Endothelial cell of umbilical vein (primary cell): ENCODE data around the gene ELOA. TPM values are rescaled to one million over a fixed set of nuclear protein-coding genes. Genes with fewer than 3 reads are reported as not detected.

ENCODE experiments used
- BruUV-seq: library from RNA; stranded (reverse); fragments of 400-500 nt; replicated peaks from 2 replicates; lab custom pipeline; 2021; lab: Mats Ljungman, UMichigan
- CTCF ChIA-PET: fragments of 300-600, 350-600 bp; sonication (Branson Sonifier 250); formaldehyde crosslinking; loops from one replicate; lab custom pipeline; 2021; ENCODE audit warnings: antibody characterized with exemption, inconsistent platforms; lab: Charles Lee
- POLR2A ChIA-PET: fragments of 300-600, 350-600 bp; sonication (Branson Sonifier 250); formaldehyde crosslinking; loops from one replicate; lab custom pipeline; 2021; ENCODE audit warnings: antibody characterized with exemption, inconsistent platforms; lab: Charles Lee
- DNase-seq: peaks from one replicate; pipeline ENCODE4 v3.0.0-alpha.2; 2011; ENCODE audit warnings: low read depth, low spot score
- FAIRE-seq: peaks from 2 replicates; lab custom pipeline; 2011; peaks lifted over from hg19 to GRCh38; lab: Jason Lieb, UNC
- H2AFZ ChIP-seq: 2 replicates; pipeline ENCODE4 v1.6.0; 2012; ENCODE audit warnings: low read depth, low read length, control low read depth, inconsistent platforms
- H3K27ac ChIP-seq: 2 replicates; pipeline ENCODE4 v1.5.1; 2011; ENCODE audit warnings: low read depth, mild to moderate bottlenecking, control low read depth, low read length, moderate library complexity; ENCODE audit not compliant: insufficient read depth
- H3K27me3 ChIP-seq, 2 experiments: 2 replicates each; pipeline versions ENCODE4 v1.6.0 to v1.6.1; 2011; ENCODE audit warnings: low read length in 2 of 2, mixed read lengths in 1 of 2; ENCODE audit not compliant: control insufficient read depth in 2 of 2, insufficient read depth in 2 of 2
- H3K36me3 ChIP-seq, 2 experiments: 2 replicates in 1 of 2; 3 replicates in 1 of 2; pipeline ENCODE4 v1.5.1; 2011; ENCODE audit warnings: low read length in 2 of 2, mild to moderate bottlenecking in 1 of 2, moderate library complexity in 1 of 2; ENCODE audit not compliant: control insufficient read depth in 2 of 2, insufficient read depth in 2 of 2; ENCODE audit errors: extremely low read depth in 1 of 2
- H3K4me1 ChIP-seq: 3 replicates; pipeline ENCODE4 v1.5.1; 2011; ENCODE audit warnings: mild to moderate bottlenecking, low read length; ENCODE audit not compliant: control insufficient read depth, insufficient read depth; ENCODE audit errors: extremely low read depth
- H3K4me2 ChIP-seq: 2 replicates; pipeline ENCODE4 v1.6.1; 2011; ENCODE audit warnings: low read length, control low read depth, mixed read lengths; ENCODE audit not compliant: insufficient read depth
- H3K4me3 ChIP-seq, 3 experiments: fragments of 200-600 bp in 1 of 3; sonication (generic), shearing (Covaris generic) in 1 of 3; replicated peaks in 1 of 3; 2 replicates each; pipeline ENCODE4 v1.5.1; 2011 to 2016; ENCODE audit warnings: control low read depth in 3 of 3, low read length in 3 of 3, mild to moderate bottlenecking in 2 of 3, inconsistent platforms in 1 of 3, low read depth in 1 of 3, moderate library complexity in 1 of 3; ENCODE audit not compliant: insufficient read depth in 1 of 3
- H3K79me2 ChIP-seq: 2 replicates; pipeline ENCODE4 v1.6.0; 2012; ENCODE audit warnings: low read length, inconsistent platforms; ENCODE audit not compliant: control insufficient read depth, insufficient read depth
- H3K9ac ChIP-seq: replicated peaks from 2 replicates; pipeline ENCODE3; 2011; ENCODE audit warnings: low read length, control low read depth; ENCODE audit not compliant: insufficient read depth; ENCODE audit errors: extremely low read depth
- H3K9me1 ChIP-seq: replicated peaks from 3 replicates; pipeline ENCODE4 v1.6.0; 2011; ENCODE audit warnings: mild to moderate bottlenecking, low read length; ENCODE audit not compliant: control insufficient read depth, insufficient read depth; ENCODE audit errors: extremely low read depth
- H3K9me3 ChIP-seq: replicated peaks from 2 replicates; pipeline ENCODE4 v1.5.1; 2012; ENCODE audit warnings: low read length, inconsistent platforms; ENCODE audit not compliant: control insufficient read depth, insufficient read depth
- H4K20me1 ChIP-seq: replicated peaks from 2 replicates; pipeline ENCODE3; 2011; ENCODE audit warnings: mild to moderate bottlenecking, low read length; ENCODE audit not compliant: control insufficient read depth, insufficient read depth; ENCODE audit errors: extremely low read depth
- EZH2 ChIP-seq: IDR thresholded peaks from 2 replicates; pipeline ENCODE4 v1.6.1; 2012; ENCODE audit warnings: borderline replicate concordance, low read depth, mild to moderate bottlenecking, moderate library complexity, low read length, inconsistent platforms; ENCODE audit not compliant: severe bottlenecking
- FOS ChIP-seq: IDR thresholded peaks from 2 replicates; pipeline ENCODE4 v1.6.1; 2011; ENCODE audit warnings: mild to moderate bottlenecking, low read length, moderate library complexity, borderline replicate concordance; ENCODE audit not compliant: insufficient read depth
- GATA2 ChIP-seq: IDR thresholded peaks from 2 replicates; pipeline ENCODE4 v1.7.0; 2011; ENCODE audit warnings: low read depth, mild to moderate bottlenecking, moderate library complexity, mixed read lengths, low read length; ENCODE audit not compliant: insufficient read length, insufficient read depth
- JUN ChIP-seq: IDR thresholded peaks from 2 replicates; pipeline ENCODE4 v1.6.1; 2011; ENCODE audit warnings: borderline replicate concordance, low read depth; ENCODE audit not compliant: insufficient read length, insufficient read depth
- MYC ChIP-seq: IDR thresholded peaks from one replicate; pipeline ENCODE4 v1.6.1; 2011; ENCODE audit warnings: mild to moderate bottlenecking, low read depth, low read length
- POLR2A ChIP-seq: IDR thresholded peaks from 2 replicates; pipeline ENCODE4 v1.6.1; 2012; ENCODE audit warnings: low read depth, mild to moderate bottlenecking, control low read depth, low read length
- POLR2AphosphoS5 ChIP-seq: IDR thresholded peaks from 2 replicates; pipeline ENCODE4 v1.6.1; 2012; ENCODE audit warnings: low read depth, mild to moderate bottlenecking, control low read depth, low read length, moderate library complexity; ENCODE audit not compliant: insufficient read depth
- dilution Hi-C: fragments of 300-500 bp; cut with MboI; formaldehyde crosslinking; loops from one replicate; pipeline ENCODE4 v1.15.0; 2019; ENCODE audit warnings: low sequenced_read_pairs; ENCODE audit not compliant: extremely low pct_ligation_motif_present
- intact Hi-C: fragments of 100-400 bp; cut with micrococcal nuclease; formaldehyde crosslinking; loops from one replicate; pipeline ENCODE4 v1.10.0; 2022
- polyA plus RNA-seq, 4 experiments: library from polyadenylated mRNA; depleted of rRNA in 3 of 4; stranded (reverse) in 3 of 4; unstranded in 1 of 4; fragments of >200 nt; gene quantifications; 2 replicates each; pipeline versions ENCODE4 v1.2.1 to v1.2.3, GENCODE V29; 2011 to 2012; ENCODE audit warnings: missing spikeins in 1 of 4
- total RNA-seq: library from RNA; stranded (reverse); gene quantifications from 2 replicates; pipeline ENCODE4 v1.2.3, GENCODE V29; 2021
- TF ChIP-seq, protein P1 (sequence below), 2 donors: IDR thresholded peaks; 1 replicate in 1 of 2; 2 replicates in 1 of 2; pipeline ENCODE4 v1.5.1; 2011; ENCODE audit warnings: low read length in 2 of 2, mild to moderate bottlenecking in 2 of 2, moderate library complexity in 2 of 2, control low read depth in 1 of 2, inconsistent platforms in 1 of 2, low read depth in 1 of 2; ENCODE audit not compliant: insufficient read depth in 1 of 2; ENCODE audit errors: extremely low read depth in 1 of 2
- TF ChIP-seq, protein P2 (sequence below): IDR thresholded peaks from 2 replicates; pipeline ENCODE4 v1.6.1; 2011; ENCODE audit not compliant: insufficient read depth, insufficient read length

Gene ELOA
- total and polyA plus RNA-seq, 2 donors (not counting 3 experiments of a cell fraction or from before 2014, with no cell fraction given) = 11.9 to 42.6 TPM

DNA sequence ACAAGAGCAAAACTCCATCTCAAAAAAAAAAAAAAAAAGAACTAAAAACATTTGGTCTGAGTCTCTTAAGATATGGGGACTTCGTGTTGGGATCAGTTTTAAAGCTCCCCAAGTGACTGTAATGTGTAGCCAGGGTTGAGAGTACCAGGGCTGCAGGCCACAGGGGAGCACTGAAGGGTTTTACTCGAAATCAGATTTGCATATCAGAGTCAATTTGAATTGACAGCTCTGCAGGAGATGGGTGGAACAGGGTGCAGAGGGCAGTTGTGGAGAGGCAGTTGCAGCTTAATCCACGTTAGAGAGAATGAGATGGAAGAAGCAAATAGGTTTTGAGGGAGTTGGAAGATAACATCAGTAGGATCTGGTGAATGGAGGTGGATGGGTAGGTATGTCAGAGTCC lies 20.6 kb upstream of the ELOA start:
- H3K27ac ChIP-seq = no peak overlapping the region
- H3K27me3 ChIP-seq = no peaks in the 10 kb centered on the region
- H2AFZ ChIP-seq = no peak overlapping the region
- no peak overlapping the region for H3K4me3 ChIP-seq
- TF ChIP-seq JUN (no peak), POLR2AphosphoS5 (no peak), MYC (no peak), GATA2 (no peak), EZH2 (no peak), FOS (no peak), POLR2A (no peak)
- TF ChIP-seq, protein P1, sequence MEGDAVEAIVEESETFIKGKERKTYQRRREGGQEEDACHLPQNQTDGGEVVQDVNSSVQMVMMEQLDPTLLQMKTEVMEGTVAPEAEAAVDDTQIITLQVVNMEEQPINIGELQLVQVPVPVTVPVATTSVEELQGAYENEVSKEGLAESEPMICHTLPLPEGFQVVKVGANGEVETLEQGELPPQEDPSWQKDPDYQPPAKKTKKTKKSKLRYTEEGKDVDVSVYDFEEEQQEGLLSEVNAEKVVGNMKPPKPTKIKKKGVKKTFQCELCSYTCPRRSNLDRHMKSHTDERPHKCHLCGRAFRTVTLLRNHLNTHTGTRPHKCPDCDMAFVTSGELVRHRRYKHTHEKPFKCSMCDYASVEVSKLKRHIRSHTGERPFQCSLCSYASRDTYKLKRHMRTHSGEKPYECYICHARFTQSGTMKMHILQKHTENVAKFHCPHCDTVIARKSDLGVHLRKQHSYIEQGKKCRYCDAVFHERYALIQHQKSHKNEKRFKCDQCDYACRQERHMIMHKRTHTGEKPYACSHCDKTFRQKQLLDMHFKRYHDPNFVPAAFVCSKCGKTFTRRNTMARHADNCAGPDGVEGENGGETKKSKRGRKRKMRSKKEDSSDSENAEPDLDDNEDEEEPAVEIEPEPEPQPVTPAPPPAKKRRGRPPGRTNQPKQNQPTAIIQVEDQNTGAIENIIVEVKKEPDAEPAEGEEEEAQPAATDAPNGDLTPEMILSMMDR (IDR thresholded peaks at IDR 0.05; ENCODE audit: extremely low read depth in 1 of 2, insufficient read depth in 1 of 2, low read depth in 1 of 2, low read length in 2 of 2) = no peak
- TF ChIP-seq, protein P2, sequence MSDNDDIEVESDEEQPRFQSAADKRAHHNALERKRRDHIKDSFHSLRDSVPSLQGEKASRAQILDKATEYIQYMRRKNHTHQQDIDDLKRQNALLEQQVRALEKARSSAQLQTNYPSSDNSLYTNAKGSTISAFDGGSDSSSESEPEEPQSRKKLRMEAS = no peak
- intact Hi-C loops = no loop called here
- CTCF ChIA-PET = interaction anchor here (1.1 kb wide), 1 partner anchor 194 kb away, joined by 3 read pairs; no protein-coding TSS in a partner anchor
- no peaks in the 10 kb centered on the region for H3K9me1 ChIP-seq
- H3K9ac ChIP-seq = no peak overlapping the region
- no peaks in the 10 kb centered on the region for H4K20me1 ChIP-seq
- no peaks in the 10 kb centered on the region for H3K4me1 ChIP-seq
- no TSS peak for BruUV-seq
- H3K4me2 ChIP-seq = no peak overlapping the region
- no peak for FAIRE-seq
- dilution Hi-C loops = no loop called here
- peaks cover 45% of the 10 kb centered on the region for H3K79me2 ChIP-seq
- POLR2A ChIA-PET = interaction anchor here (0.6 to 0.7 kb wide), 2 partner anchors 12 to 45 kb away, joined by 3 to 4 read pairs; no protein-coding TSS in a partner anchor
- no peaks in the 10 kb centered on the region for H3K9me3 ChIP-seq
- no peak for DNase-seq
- H3K36me3 ChIP-seq = no peaks in the 10 kb centered on the region
